HG02678 (cell line): ENCODE data around the gene PPIE.
"Not testable (repeated sequence)": the region's sequence is repeated elsewhere in the genome, so short reads cannot be mapped to it uniquely, and the experiment has no call there.

Experiments used
- ATAC-seq: cut with Tn5 transposase; IDR thresholded peaks from one replicate; pipeline ENCODE4 v1.9.1; 2021; ENCODE audit warnings: mild to moderate bottlenecking, moderate library complexity; ENCODE audit not compliant: unreplicated experiment

Gene PPIE

GRCh38 chr1:39757501-39757900 lies 18.8 kb downstream of the PPIE start:
- no peak for ATAC-seq

DNA sequence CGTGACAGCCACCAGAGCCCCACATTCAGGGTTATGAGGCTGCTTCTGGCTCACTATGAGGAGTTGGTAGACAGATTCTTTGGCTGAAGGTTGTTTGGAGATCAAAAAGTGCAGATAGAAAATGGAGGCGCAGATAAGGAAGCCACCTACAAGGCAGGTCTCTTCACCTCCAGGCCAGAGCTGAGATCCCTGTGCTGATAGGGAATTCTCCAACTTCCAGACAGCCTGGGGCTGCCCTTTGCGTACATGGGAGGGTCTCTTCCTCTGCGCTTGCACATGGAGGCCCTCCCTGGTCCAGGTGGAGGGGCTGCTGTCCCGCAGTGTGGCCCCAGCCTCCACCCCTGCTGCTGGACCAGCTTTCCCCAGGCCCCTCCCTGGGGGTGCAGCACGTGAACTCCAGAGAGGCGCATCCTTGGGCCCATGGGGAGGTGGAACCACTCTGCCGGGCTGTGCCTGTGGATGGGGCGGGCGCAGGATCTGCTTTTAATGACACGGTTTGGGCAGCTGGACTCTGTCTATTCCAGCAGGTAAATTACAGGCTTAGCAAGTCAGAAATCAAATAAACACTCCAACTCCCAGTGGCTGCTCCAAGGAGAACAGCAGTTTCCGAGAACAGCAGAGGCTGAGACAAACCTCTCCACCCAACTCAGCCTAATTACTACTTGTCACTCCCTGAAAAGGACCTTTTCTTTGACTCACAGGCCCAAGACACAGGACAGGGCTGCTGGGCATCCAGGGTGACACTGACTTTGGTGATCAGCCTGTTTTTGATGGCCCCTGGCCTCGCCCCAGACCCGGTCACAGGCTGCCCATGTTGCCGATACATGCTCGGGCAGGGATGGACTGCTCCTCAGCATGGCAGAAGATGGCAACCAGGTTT lies 20.1 kb downstream of the PPIE start:
- no peak for ATAC-seq

DNA sequence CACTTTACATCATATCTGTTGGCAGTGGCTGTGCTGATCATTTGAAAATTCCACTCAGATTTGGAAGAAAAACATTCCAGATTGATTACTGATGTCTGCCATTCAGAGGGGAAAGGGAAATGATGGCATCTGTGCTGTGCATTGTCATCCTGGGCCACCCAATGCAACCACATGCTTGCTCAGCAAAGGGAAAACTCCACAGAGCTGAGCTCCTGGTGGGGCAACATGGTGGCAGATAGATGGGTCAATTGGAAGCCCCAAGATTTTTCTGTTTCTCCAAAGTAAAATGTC lies 20.7 kb downstream of the PPIE start:
- no peak for ATAC-seq

- ATAC-seq = no peak
Measured at GRCh38 chr1:39760074-39761008, 21.7 kb downstream of the PPIE start.

DNA sequence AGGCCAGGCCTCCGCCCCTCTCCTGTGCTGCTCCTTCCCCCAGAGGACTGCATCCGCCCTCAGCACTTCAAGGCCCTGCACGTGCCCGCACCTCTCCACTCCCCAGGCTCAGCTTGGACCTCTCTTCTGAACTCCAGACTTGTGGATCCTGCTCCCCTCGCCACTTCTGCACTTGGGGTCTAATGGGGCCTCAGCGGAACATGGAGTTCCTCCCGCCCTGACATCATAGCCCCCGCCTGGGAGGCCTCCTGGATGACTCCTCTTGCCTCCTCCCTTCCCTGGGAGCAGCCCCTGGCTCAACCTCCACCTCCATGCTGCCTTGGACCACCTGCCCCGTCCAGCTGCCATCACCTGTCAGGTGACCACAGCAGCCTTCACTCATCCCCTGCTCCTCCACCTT lies 22.3 kb downstream of the PPIE start:
- ATAC-seq = no peak

DNA sequence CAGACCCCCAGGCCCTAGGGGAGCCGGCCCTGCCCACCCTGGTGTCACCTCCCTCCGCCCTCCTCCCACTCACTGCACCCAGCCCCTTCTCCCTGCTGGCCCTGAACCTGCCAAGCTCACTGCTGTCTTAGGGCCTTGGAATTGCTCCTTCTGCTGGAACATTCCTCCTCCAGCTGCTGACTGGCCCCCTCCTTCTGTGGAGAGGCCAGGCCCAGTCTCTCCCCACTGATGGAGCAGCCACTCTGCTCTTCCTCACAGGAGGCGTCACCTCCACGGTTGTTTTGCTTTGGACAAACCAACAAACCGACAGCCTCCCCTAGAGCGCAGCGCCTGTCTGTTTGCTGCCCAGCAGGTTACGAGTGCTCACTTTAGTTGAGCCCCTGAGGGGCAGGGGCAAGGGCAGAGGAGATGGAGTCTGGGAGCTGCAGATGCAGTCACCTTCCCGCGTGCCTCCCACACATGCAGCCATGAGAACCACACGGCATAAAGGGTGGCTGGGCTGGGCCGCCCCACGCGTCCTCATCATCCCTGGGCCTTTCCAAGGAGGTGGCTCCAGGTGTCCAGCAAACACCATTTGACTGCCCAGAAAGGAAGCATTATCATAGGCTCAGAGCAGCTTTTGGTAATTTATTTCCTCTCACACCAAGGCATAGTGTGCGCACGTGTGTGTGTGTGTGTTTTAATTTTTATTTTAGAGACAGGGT lies 23.0 kb downstream of the PPIE start:
- ATAC-seq = no peak

DNA sequence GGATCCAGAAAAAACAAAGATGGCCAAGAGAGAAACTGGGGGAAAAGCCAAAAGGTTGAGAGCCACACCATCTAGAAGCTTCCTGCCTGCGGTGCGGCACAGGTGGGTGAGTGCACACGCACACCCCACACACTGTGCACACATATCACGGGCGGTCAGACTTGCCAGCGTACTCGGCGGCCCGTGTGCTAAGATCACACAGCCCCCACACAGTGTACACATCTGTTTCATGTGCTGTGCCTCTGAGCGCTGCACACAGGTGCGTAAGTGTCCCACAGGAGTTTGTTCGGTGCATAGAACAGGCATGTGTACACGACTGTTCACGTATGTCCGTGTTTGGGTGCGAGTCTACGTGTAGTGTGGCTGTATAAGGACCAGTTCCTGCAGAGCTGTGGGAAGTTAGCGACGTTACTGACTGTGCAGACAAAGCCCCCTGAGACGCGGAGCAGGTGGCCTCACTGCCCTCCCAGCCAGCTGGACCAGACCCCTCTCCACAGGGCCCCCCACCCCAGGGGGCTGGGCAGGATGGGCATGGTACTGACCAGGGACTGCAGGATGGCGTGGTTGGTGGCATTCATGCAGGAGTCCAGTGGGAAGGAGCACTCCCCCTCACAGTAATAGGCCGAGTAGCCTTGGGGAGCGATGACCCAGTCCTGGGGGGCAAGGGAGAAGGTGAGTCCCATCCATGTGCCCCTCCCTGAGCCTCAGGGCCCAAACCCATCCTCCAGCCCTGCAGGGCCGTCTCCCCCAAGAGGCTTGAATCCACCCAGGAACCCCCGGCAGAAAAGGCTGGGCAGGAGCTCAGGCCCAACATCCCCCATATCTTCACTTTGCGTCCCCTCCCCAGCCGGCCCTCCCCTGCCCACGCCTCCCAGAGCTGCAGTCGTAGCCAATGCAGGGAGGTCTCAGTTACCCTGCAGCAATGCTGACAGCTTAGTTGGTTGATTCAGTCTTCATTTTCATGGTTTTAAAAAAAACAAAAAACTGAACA lies 24.2 kb downstream of the PPIE start:
- ATAC-seq = no peak

GRCh38 chr1:39763619-39764374 lies 25.1 kb downstream of the PPIE start:
- ATAC-seq = not testable (repeated sequence)

DNA sequence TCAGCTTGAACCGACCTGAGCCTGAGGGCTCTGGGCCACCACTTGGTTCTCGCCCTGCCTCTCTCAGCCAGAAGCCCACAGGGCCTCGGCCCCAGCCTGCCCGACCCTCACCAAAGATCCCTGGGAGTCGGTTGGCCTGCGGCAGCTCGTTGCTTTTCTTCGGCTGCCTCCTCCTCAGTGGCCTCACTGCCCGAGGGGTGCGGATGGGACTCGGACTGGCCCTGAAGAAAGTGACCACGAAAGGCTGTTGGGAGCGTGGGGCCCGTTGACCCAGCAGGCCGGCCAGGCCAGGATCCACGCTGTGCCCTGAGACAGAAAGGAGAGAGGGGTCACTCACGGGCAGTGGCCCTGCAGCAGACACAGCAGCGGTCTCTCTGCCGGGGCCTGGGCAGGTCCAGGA lies 25.8 kb downstream of the PPIE start:
- ATAC-seq = not testable (repeated sequence)

DNA sequence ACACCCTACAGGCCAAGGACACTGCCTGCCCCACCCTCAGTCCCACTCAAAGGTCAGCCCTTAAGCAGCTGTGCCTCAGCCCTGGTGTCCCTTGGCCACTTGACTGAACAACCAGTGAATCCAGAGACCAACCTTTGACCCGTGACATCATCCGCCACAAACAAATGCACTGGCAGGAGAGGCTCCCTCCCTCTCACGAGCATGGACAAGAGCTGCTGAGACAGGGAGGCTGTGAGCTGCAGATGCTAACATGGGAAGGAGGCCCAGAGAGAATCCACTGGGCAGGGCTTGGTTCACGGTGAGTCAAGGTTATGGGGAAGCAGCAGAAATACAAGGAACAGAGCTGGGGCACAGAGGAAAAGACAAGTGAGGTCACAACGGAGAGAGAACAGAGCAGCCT lies 27.8 kb downstream of the PPIE start:
- ATAC-seq = not testable (repeated sequence)

GRCh38 chr1:39769502-39769901 lies 30.8 kb downstream of the PPIE start:
- ATAC-seq = not testable (repeated sequence)

- not testable (repeated sequence) for ATAC-seq
Measured at GRCh38 chr1:39770100-39771021, 31.7 kb downstream of the PPIE start.

DNA sequence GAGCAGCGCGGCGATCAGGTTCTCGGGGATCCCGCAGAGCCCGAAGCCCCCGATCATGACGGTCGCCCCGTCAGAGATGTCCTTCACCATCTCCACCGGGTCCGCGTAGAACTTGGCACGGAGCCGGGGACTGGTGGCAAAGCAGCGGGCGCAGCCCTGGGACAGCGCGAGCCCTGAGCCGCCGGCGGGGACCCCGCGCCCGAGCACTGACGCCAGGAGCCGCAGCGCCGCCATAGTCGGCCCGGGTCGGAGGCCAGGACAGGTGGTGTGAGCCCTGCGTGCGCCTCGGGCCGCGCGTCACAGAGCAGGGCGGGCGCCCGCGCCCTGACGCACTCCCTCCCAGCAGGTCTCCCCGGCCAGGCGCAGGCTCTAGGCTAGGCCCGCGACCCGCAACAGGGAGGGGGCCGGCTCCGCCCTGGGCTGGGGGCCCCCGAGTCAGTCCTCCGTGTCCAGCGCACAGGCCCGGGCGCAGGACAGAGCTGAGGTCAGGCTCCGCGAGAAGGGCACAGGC lies 32.4 kb downstream of the PPIE start, which contains the start of gene OXCT2:
TSS of gene OXCT2 (minus strand) at position 327 of the 511 bp plus-strand sequence. CDS start at position 234, 93 bp downstream.
- ATAC-seq = not testable (repeated sequence)

DNA sequence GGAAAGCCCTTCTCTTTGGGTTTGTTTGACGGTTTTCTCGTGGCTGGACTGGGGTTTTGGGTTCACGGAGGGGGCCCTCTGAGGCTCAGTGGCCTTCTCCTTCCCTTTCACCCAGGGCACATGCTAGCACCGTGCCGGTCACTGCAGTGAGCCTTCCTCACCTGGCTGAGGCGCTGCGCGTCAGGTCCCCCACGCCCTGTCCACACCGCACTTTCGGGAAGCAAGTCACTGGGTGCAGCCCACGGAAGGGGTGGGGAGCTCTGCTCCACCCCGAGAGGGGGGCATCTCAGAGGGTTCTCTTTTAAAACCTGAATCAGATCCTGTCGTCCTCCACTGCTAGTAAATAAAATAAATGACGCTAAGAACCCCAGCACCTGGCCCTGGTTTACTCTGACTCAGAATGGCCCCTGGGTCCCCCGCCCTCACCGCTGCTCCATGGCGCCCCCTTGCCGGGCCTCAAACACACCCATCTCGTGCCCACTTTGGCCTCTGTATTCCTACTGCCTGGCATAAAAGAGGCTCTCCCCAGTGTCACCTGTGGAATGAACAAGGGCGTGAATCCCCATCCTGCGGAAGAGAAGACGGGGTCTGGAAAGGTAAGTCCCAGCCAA lies 34.8 kb downstream of the PPIE start:
- ATAC-seq = not testable (repeated sequence)

DNA sequence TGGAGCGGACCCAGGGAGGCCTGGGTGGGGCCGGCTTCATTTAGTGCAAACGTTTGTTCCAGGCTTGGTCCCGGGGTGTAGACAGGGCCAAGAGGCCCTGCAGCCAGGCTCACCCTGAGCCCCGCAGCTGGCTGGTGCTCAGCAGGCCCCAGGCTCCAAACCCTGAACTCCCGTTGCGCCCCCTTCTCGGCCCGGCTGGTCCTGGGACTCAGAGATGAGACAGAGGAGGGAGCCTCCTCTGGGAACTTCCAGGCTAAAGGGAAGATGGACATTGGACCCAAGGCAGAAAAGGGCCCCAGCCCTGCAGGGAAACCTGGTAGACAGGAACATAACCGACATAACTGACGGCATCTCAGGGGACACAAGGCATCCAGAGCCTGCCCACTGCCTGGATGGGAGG lies 36.5 kb downstream of the PPIE start:
- not testable (repeated sequence) for ATAC-seq

DNA sequence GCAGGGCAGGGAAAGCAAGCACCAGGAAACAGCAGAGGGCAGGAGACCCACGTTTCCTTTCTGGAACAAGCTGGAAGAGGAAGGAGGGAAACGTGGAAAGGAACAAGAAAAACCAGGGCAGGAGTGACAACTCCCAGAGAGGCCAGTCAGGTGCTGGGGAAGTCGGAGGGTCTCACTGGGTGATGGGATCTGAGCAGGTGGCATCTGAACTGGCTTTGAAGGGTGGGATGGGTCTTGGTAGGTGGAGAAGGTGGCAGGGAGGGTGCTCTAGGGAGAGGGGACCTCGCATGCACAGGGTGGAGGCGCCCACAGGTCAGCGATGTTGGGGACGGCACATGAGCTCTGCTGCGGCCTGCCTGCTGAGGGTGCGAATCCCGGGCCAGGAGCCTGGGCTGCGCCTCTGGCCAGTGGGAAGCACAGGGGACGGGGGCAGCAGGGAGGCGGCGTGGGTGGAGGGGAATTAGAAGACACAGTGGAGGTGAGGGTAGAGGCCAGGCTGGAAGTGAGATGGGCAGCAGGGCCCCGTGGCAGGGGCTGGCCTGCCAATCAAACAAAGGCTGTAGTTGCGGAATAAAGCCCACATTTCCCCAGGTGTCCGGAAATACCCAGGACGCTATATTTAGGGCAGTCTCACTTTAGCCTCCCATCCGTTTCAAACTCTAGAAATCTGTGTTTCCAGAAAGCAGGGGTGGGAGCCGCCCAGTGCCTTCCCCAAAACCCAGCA lies 37.2 kb downstream of the PPIE start:
- peak; percentile 58 for ATAC-seq

DNA sequence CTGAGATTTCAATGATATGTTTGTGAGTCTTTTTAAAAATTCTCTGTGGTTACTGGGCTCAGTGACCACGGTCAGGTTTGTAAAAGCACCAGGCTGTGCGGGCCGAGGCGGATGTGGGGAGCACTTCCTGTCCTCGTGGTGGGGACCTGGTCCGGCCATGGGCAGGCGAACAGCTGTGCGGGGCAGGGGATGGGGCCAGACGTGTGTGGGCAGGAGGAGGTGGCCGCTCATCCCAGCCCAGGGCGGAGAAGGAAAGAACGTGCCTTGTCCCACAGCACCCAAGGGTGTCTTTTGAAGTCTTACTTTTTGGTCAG lies 37.7 kb downstream of the PPIE start:
- ATAC-seq = peak; percentile 68
